Thyroid gland (tissue), 4 donors: ENCODE measurements around the gene NUDT16L1. TPM values are rescaled to one million over a fixed set of nuclear protein-coding genes. Genes with fewer than 3 reads are reported as not detected.

Source experiments
- DNase-seq, 2 donors: peaks; one replicate each; pipeline ENCODE4 v3.0.0-alpha.2; 2019
- H3K27ac ChIP-seq, 3 donors: fragments of 200-600 bp; sonication (generic); 1 replicate in 2 of 3; 2 replicates in 1 of 3; pipeline ENCODE4 v1.5.1; 2016 to 2019; ENCODE audit warnings: mild to moderate bottlenecking in 1 of 3, moderate library complexity in 1 of 3
- H3K27me3 ChIP-seq: fragments of 200-600 bp; sonication (generic); one replicate; pipeline ENCODE4 v1.5.1; 2019
- H3K36me3 ChIP-seq, 2 donors: fragments of 200-600 bp; sonication (generic); one replicate each; pipeline ENCODE4 v1.5.1; 2016 to 2019
- H3K4me1 ChIP-seq, 2 donors: fragments of 200-600 bp; sonication (generic); one replicate each; pipeline ENCODE4 v1.5.1; 2017 to 2019
- H3K4me3 ChIP-seq, 3 donors: fragments of 200-600 bp; sonication (generic); replicated peaks in 1 of 3; 1 replicate in 2 of 3; 2 replicates in 1 of 3; pipeline ENCODE4 v1.5.1; 2016; ENCODE audit warnings: mild to moderate bottlenecking in 1 of 3
- H3K9me3 ChIP-seq: fragments of 200-600 bp; sonication (generic); one replicate; pipeline ENCODE4 v1.5.1; 2017
- POLR2A ChIP-seq, 2 donors: fragments of 450-650 bp; IDR thresholded peaks; one replicate each; pipeline ENCODE4 v1.6.1; 2017; ENCODE audit warnings: antibody characterized with exemption in 2 of 2, mild to moderate bottlenecking in 2 of 2, moderate library complexity in 1 of 2
- WGBS, 2 donors: methylation state at CpG; one replicate each; pipeline ENCODE4 v1.1.5; 2017; 5-methylcytosine and 5-hydroxymethylcytosine counted together
- intact Hi-C: fragments of 100-400 bp; cut with DNase I; formaldehyde crosslinking; loops from one replicate; pipeline ENCODE4 v1.15.1; 2023
- microRNA-seq: library from miRNA; unstranded; fragments of <30 nt; microRNA quantifications from one replicate; pipeline ENCODE4, GENCODE V29; 2016
- small RNA-seq: library from RNA; depleted of rRNA; stranded (forward); fragments of <200 nt; gene quantifications from one replicate; pipeline ENCODE3, GENCODE V24; 2016
- total RNA-seq, 4 donors: library from RNA; depleted of rRNA; stranded (reverse); fragments of >200 nt; gene quantifications; one replicate each; pipeline ENCODE4 v1.2.3, GENCODE V29; 2016
- TF ChIP-seq, protein P1 (sequence below), 6 experiments: fragments of 200-600 bp in 3 of 6; fragments of 450-650 bp in 3 of 6; sonication (generic) in 3 of 6; IDR thresholded peaks; one replicate each; pipeline ENCODE4 v1.5.1; 2016 to 2019; ENCODE audit warnings: antibody characterized with exemption in 6 of 6, mild to moderate bottlenecking in 2 of 6, inconsistent platforms in 1 of 6, moderate library complexity in 1 of 6

The NUDT16L1 gene
- total RNA-seq, 4 donors from 2014 or later = 27.0 to 61.1 (median 38.9) TPM

DNA sequence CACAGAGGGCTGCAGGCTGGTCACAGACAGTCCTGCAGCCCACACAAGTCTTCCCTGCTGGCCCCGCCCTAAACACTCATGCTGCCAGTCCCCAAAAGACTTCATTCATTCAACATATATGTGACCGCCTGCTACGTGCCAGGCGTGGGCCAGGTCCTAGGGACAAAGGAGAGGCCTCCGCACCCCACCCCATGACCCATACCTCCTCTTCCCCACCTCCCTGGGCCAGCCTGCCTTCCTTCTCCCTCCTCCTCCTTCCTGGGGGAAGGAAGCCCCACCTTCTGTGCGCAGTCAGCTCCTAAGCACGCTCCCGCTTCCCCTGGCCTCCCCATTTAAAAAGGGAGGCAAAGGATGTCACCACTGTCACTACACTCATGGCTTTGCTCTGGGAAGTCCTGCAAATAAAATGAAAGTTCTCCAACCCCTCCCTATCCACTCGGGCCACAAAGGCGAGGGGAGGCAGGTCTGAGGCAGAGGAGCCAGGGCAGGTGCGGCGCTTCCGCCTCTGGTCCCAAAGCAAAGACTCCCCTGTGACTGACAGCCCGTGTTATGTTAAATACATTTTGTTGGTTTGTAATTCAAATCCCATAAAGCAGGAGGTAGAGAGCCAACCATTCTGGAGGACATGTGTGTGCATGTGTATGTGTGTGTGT lies 50.0 kb downstream of the NUDT16L1 start:
- DNase-seq = no peak
- WGBS, 2 donors = 38 to 57% methylated on average over 13 to 14 of the region's 14 CpGs
- H3K4me3 ChIP-seq = no peak overlapping the region
- H3K4me1 ChIP-seq = no peaks in the 10 kb centered on the region
- no peak overlapping the region for H3K27ac ChIP-seq
- intact Hi-C loops = no loop called here
- no peaks in the 10 kb centered on the region for H3K36me3 ChIP-seq
- no peaks in the 10 kb centered on the region for H3K27me3 ChIP-seq
- TF ChIP-seq POLR2A (IDR thresholded peaks at IDR 0.05) = no peak
- TF ChIP-seq, protein P1, sequence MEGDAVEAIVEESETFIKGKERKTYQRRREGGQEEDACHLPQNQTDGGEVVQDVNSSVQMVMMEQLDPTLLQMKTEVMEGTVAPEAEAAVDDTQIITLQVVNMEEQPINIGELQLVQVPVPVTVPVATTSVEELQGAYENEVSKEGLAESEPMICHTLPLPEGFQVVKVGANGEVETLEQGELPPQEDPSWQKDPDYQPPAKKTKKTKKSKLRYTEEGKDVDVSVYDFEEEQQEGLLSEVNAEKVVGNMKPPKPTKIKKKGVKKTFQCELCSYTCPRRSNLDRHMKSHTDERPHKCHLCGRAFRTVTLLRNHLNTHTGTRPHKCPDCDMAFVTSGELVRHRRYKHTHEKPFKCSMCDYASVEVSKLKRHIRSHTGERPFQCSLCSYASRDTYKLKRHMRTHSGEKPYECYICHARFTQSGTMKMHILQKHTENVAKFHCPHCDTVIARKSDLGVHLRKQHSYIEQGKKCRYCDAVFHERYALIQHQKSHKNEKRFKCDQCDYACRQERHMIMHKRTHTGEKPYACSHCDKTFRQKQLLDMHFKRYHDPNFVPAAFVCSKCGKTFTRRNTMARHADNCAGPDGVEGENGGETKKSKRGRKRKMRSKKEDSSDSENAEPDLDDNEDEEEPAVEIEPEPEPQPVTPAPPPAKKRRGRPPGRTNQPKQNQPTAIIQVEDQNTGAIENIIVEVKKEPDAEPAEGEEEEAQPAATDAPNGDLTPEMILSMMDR (IDR thresholded peaks at IDR 0.05) = no peak
- no peaks in the 10 kb centered on the region for H3K9me3 ChIP-seq

DNA sequence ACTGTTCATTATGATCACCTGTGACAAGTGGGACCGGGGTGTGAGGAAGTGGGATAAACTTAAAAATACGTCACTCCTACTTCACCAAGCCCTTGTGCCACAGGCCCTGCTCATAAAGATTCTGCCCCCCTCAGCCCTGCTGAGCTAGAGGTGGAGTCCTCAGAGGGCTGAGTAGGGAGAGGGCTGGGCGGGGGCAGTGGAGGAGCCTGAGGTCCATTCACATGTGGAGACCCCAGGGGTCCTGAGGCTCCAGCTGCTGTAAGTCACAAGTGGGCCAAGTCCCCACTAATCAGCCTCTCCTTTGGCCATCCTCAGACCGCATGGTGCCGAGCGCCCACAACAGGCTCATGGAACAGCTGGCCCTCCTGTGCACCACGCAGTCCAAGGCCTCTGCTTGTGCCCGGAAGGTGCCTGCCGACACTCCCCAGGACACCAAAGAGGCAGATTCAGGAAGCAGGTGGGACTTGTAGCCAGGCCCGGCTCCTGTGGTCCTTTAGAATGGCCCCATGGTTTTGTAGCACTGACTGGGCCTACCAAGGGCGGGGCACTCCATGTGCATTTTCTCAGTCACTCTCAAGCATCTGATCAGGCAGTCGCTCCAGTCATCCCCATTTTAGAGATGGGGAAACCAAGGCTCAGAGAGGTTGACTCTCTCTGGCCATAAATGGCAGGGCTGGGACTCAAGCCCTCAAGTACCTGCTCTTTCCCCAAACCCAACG lies 51.4 kb downstream of the NUDT16L1 start:
- Histone ChIP-seq H3K27ac (no peak overlapping the region), H3K27me3 (no peaks in the 10 kb centered on the region), H3K4me1 (no peaks in the 10 kb centered on the region), H3K4me3 (no peak overlapping the region), H3K9me3 (no peaks in the 10 kb centered on the region), H3K36me3 (no peaks in the 10 kb centered on the region)
- no peak for DNase-seq
- TF ChIP-seq, protein P1 (IDR thresholded peaks at IDR 0.05) = no peak
- no peak for TF ChIP-seq POLR2A (IDR thresholded peaks at IDR 0.05)
- 66 to 67% methylated on average over 9 to 10 of the region's 13 CpGs for WGBS, 2 donors
- intact Hi-C loops = no loop called here

DNA sequence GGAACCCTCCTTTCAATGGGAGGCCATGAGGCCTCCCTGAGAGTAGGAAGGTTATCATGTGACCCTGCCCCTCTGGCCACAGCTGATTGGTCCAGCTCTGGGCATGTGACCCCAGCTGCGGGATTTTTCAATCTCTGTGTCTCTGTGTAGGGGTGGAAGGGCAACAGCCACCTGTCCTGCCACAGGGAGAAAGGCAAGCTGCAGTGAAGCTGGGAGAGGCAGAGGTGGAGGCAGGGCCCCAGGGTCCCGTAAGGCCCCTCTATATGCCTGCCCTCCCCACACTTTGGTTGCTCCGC lies 51.9 kb downstream of the NUDT16L1 start:
- Histone ChIP-seq H3K36me3 (no peaks in the 10 kb centered on the region), H3K4me3 (no peak overlapping the region), H3K27me3 (no peaks in the 10 kb centered on the region), H3K9me3 (no peaks in the 10 kb centered on the region), H3K4me1 (no peaks in the 10 kb centered on the region), H3K27ac (no peak overlapping the region)
- intact Hi-C loops = no loop called here
- TF ChIP-seq, protein P1 (IDR thresholded peaks at IDR 0.05) = no peak
- no peak for TF ChIP-seq POLR2A (IDR thresholded peaks at IDR 0.05)
- 89 to 90% methylated on average over 3 of the region's 3 CpGs for WGBS, 2 donors
- DNase-seq = no peak

Small RNAs within 50 kb of the gene (microRNA-seq; reads per million reads assigned to microRNA genes)
- not detected for gene MIR6769A

Small RNAs within 50 kb of the gene (small RNA-seq; reads per million reads assigned to genes)
- not detected for gene MIR6769A

Other genes with a start within 250 kb of the NUDT16L1 start
- 10 to 100 TPM; 40.0 to 88.8 (median 57.6) TPM for gene NMRAL1, start 218.9 kb upstream of the NUDT16L1 start, total RNA-seq
- 10 to 100 TPM; 36.0 to 63.2 (median 50.5) TPM for gene HMOX2, start 217.2 kb upstream of the NUDT16L1 start, total RNA-seq
- 10 to 100 TPM; 15.5 to 25.4 (median 25.2) TPM for gene CDIP1, start 154.8 kb upstream of the NUDT16L1 start, total RNA-seq
- under 1 TPM; 0.11 to 0.88 (median 0.62) TPM for gene C16orf96, start 137.2 kb upstream of the NUDT16L1 start, total RNA-seq
- gene UBALD1, start 78.7 kb upstream of the NUDT16L1 start, total RNA-seq = 10 to 100 TPM in 3 of 4 donors, 1 to 10 TPM in 1; 9.3 to 21.4 (median 10.9) TPM
- gene MGRN1, start 68.7 kb upstream of the NUDT16L1 start, total RNA-seq = 10 to 100 TPM; 32.5 to 86.4 (median 57.6) TPM
- 10 to 100 TPM; 22.9 to 35.3 (median 25.1) TPM for gene ANKS3, start 40.7 kb downstream of the NUDT16L1 start, total RNA-seq
- gene DNAAF8, start 41.0 kb downstream of the NUDT16L1 start, total RNA-seq = 1 to 10 TPM in 3 of 4 donors, under 1 TPM in 1; 0.25 to 4.1 (median 2.8) TPM
- gene ZNF500, start 73.6 kb downstream of the NUDT16L1 start, total RNA-seq = 10 to 100 TPM; 11.8 to 20.6 (median 17.6) TPM
- gene SEPTIN12, start 94.8 kb downstream of the NUDT16L1 start, total RNA-seq = under 1 TPM in 1 of 4 donors, not detected in 3; 0.54 TPM
- gene SMIM22, start 101.8 kb downstream of the NUDT16L1 start, total RNA-seq = not detected
- gene ROGDI, start 109.1 kb downstream of the NUDT16L1 start, total RNA-seq = 10 to 100 TPM in 2 of 4 donors, 1 to 10 TPM in 2; 5.9 to 12.1 (median 8.4) TPM
- 10 to 100 TPM; 43.1 to 89.2 (median 75.5) TPM for gene GLYR1, start 153.7 kb downstream of the NUDT16L1 start, total RNA-seq
- gene UBN1, start 153.9 kb downstream of the NUDT16L1 start, total RNA-seq = 10 to 100 TPM; 27.9 to 40.7 (median 30.5) TPM
- gene PPL, start 243.6 kb downstream of the NUDT16L1 start, total RNA-seq = 10 to 100 TPM; 55.5 to 84.9 (median 72.0) TPM